Activated naive CD4-positive, alpha-beta T cell treated with anti-CD3 and anti-CD28 coated beads, Interleukin-2, amount 10 ng/mL, durations not matched to agents 7 days and 5 days (primary cell): ENCODE measurements around the gene HSD17B12.
A peak's percentile ranks its signal among the peaks of the same experiment; 100 is the strongest.
"Not testable (repeated sequence)": the region's sequence is repeated elsewhere in the genome, so short reads cannot be mapped to it uniquely, and the experiment has no call there.

ENCODE experiments used
- CTCF ChIA-PET: fragments of 350-600 bp; sonication (Branson Sonifier 250); formaldehyde crosslinking; loops from one replicate; lab custom pipeline; 2021; ENCODE audit warnings: antibody characterized with exemption; lab: Charles Lee
- DNase-seq: peaks from one replicate; pipeline ENCODE4 v3.0.0-alpha.2; 2020
- H3K27ac Mint-ChIP-seq: one replicate; pipeline ENCODE4 v1.8.0; 2021; ENCODE audit warnings: mild to moderate bottlenecking, moderate library complexity, mixed read lengths
- H3K27me3 Mint-ChIP-seq: one replicate; pipeline ENCODE4 v1.8.0; 2021; ENCODE audit warnings: mild to moderate bottlenecking, mixed read lengths
- H3K36me3 Mint-ChIP-seq: one replicate; pipeline ENCODE4 v1.8.0; 2021; ENCODE audit warnings: mixed read lengths
- H3K4me1 Mint-ChIP-seq: one replicate; pipeline ENCODE4 v1.8.0; 2021; ENCODE audit warnings: mixed read lengths
- H3K4me3 Mint-ChIP-seq: one replicate; pipeline ENCODE4 v1.8.0; 2021; ENCODE audit warnings: mild to moderate bottlenecking, moderate library complexity, mixed read lengths
- H3K9me3 Mint-ChIP-seq: one replicate; pipeline ENCODE4 v1.8.0; 2021; ENCODE audit warnings: mixed read lengths

Gene HSD17B12

GRCh38 chr11:43680521-43681400, at the start of gene HSD17B12:
TSS of gene HSD17B12 (plus strand) at chr11:43680738. CDS start at chr11:43680828, 90 bp downstream.
- Mint-ChIP-seq H3K9me3 (peaks cover 5% of the 10 kb centered on the region), H3K27me3 (peaks cover 20% of the 10 kb centered on the region), H3K4me1 (peaks cover 40% of the 10 kb centered on the region), H3K4me3 (peak within 1 kb of the TSS; percentile 86), H3K27ac (peak within 1 kb of the TSS; percentile 96), H3K36me3 (peaks cover 35% of the 10 kb centered on the region)
- CTCF ChIA-PET = interaction anchor here (1.3 kb wide), 1 partner anchor 171 kb away, joined by 3 read pairs; no protein-coding TSS in a partner anchor
- peak; percentile 100 for DNase-seq

- Mint-ChIP-seq H3K36me3 (no peaks in the 10 kb centered on the region), H3K27me3 (peaks cover 38% of the 10 kb centered on the region), H3K4me1 (no peaks in the 10 kb centered on the region), H3K27ac (no peak overlapping the region), H3K4me3 (no peak overlapping the region), H3K9me3 (no peaks in the 10 kb centered on the region)
- DNase-seq = no peak
- CTCF ChIA-PET = interaction anchor here (1.1 kb wide), 1 partner anchor 58 kb away, joined by 3 read pairs; no protein-coding TSS in a partner anchor
Observed at GRCh38 chr11:43631732-43632131, 48.8 kb upstream of the HSD17B12 start.

- H3K36me3 Mint-ChIP-seq = no peaks in the 10 kb centered on the region
- DNase-seq = no peak
- no peaks in the 10 kb centered on the region for H3K4me1 Mint-ChIP-seq
- CTCF ChIA-PET = interaction anchor here (1.1 kb wide), 1 partner anchor 58 kb away, joined by 3 read pairs; no protein-coding TSS in a partner anchor
- H3K4me3 Mint-ChIP-seq = no peak overlapping the region
- H3K9me3 Mint-ChIP-seq = no peaks in the 10 kb centered on the region
- peaks cover 41% of the 10 kb centered on the region for H3K27me3 Mint-ChIP-seq
- peak overlapping the region; percentile 12 for H3K27ac Mint-ChIP-seq
Observed at GRCh38 chr11:43632181-43632580, 48.4 kb upstream of the HSD17B12 start.

- H3K27ac Mint-ChIP-seq = no peak overlapping the region
- H3K27me3 Mint-ChIP-seq = peaks cover 38% of the 10 kb centered on the region
- no peak overlapping the region for H3K4me3 Mint-ChIP-seq
- no peaks in the 10 kb centered on the region for H3K9me3 Mint-ChIP-seq
- no peaks in the 10 kb centered on the region for H3K36me3 Mint-ChIP-seq
- H3K4me1 Mint-ChIP-seq = peaks cover 2% of the 10 kb centered on the region
- CTCF ChIA-PET = no interaction called here
- DNase-seq = no peak
Observed at GRCh38 chr11:43638717-43639116, 41.8 kb upstream of the HSD17B12 start.

- Mint-ChIP-seq H3K36me3 (peaks cover 2% of the 10 kb centered on the region), H3K4me1 (peaks cover 5% of the 10 kb centered on the region), H3K4me3 (no peak overlapping the region), H3K27ac (no peak overlapping the region), H3K27me3 (peaks cover 37% of the 10 kb centered on the region), H3K9me3 (no peaks in the 10 kb centered on the region)
- DNase-seq = no peak
- CTCF ChIA-PET = no interaction called here
Observed at GRCh38 chr11:43639224-43639623, 41.3 kb upstream of the HSD17B12 start.

- CTCF ChIA-PET = no interaction called here
Observed at GRCh38 chr11:43639920-43640319, 40.6 kb upstream of the HSD17B12 start.

GRCh38 chr11:43643898-43644620, 36.5 kb upstream of the HSD17B12 start:
- H3K4me3 Mint-ChIP-seq = peak overlapping the region; percentile 94
- no peaks in the 10 kb centered on the region for H3K9me3 Mint-ChIP-seq
- H3K27ac Mint-ChIP-seq = peak overlapping the region; percentile 65
- peak; percentile 91 for DNase-seq
- peaks cover 4% of the 10 kb centered on the region for H3K36me3 Mint-ChIP-seq
- H3K4me1 Mint-ChIP-seq = peaks cover 20% of the 10 kb centered on the region
- peaks cover 13% of the 10 kb centered on the region for H3K27me3 Mint-ChIP-seq
- CTCF ChIA-PET = no interaction called here

More at GRCh38 chr11:43639920-43640319, 40.6 kb upstream of the HSD17B12 start:
- H3K27me3 Mint-ChIP-seq = peaks cover 37% of the 10 kb centered on the region
- no peak overlapping the region for H3K27ac Mint-ChIP-seq
- no peak overlapping the region for H3K4me3 Mint-ChIP-seq
- H3K36me3 Mint-ChIP-seq = peaks cover 2% of the 10 kb centered on the region
- DNase-seq = no peak
- no peaks in the 10 kb centered on the region for H3K9me3 Mint-ChIP-seq
- H3K4me1 Mint-ChIP-seq = peaks cover 10% of the 10 kb centered on the region

- H3K27me3 Mint-ChIP-seq = peaks cover 6% of the 10 kb centered on the region
- DNase-seq = peak; percentile 20
Observed at GRCh38 chr11:43644621-43645299, 35.8 kb upstream of the HSD17B12 start.

GRCh38 chr11:43646767-43647166, 33.8 kb upstream of the HSD17B12 start:
- no peak overlapping the region for H3K27ac Mint-ChIP-seq
- CTCF ChIA-PET = no interaction called here
- peaks cover 4% of the 10 kb centered on the region for H3K36me3 Mint-ChIP-seq
- DNase-seq = no peak
- peaks cover 20% of the 10 kb centered on the region for H3K4me1 Mint-ChIP-seq
- no peaks in the 10 kb centered on the region for H3K27me3 Mint-ChIP-seq
- no peaks in the 10 kb centered on the region for H3K9me3 Mint-ChIP-seq
- no peak overlapping the region for H3K4me3 Mint-ChIP-seq

More at GRCh38 chr11:43644621-43645299, 35.8 kb upstream of the HSD17B12 start:
- CTCF ChIA-PET = no interaction called here
- H3K4me1 Mint-ChIP-seq = peaks cover 20% of the 10 kb centered on the region
- no peaks in the 10 kb centered on the region for H3K9me3 Mint-ChIP-seq
- peaks cover 4% of the 10 kb centered on the region for H3K36me3 Mint-ChIP-seq
- H3K27ac Mint-ChIP-seq = peak overlapping the region; percentile 65
- peak overlapping the region; percentile 94 for H3K4me3 Mint-ChIP-seq

GRCh38 chr11:43648888-43649287, 31.6 kb upstream of the HSD17B12 start:
- H3K4me3 Mint-ChIP-seq = no peak overlapping the region
- DNase-seq = no peak
- peaks cover 16% of the 10 kb centered on the region for H3K4me1 Mint-ChIP-seq
- H3K27ac Mint-ChIP-seq = no peak overlapping the region
- CTCF ChIA-PET = no interaction called here
- peaks cover 6% of the 10 kb centered on the region for H3K27me3 Mint-ChIP-seq
- no peaks in the 10 kb centered on the region for H3K9me3 Mint-ChIP-seq
- H3K36me3 Mint-ChIP-seq = peaks cover 4% of the 10 kb centered on the region

GRCh38 chr11:43649501-43649900, 31.0 kb upstream of the HSD17B12 start:
- CTCF ChIA-PET = no interaction called here
- Mint-ChIP-seq H3K27ac (no peak overlapping the region), H3K9me3 (no peaks in the 10 kb centered on the region), H3K27me3 (peaks cover 6% of the 10 kb centered on the region), H3K4me1 (peaks cover 13% of the 10 kb centered on the region), H3K36me3 (peaks cover 2% of the 10 kb centered on the region), H3K4me3 (no peak overlapping the region)
- DNase-seq = no peak

- no peaks in the 10 kb centered on the region for H3K9me3 Mint-ChIP-seq
- peaks cover 6% of the 10 kb centered on the region for H3K27me3 Mint-ChIP-seq
- H3K27ac Mint-ChIP-seq = no peak overlapping the region
- peaks cover 2% of the 10 kb centered on the region for H3K36me3 Mint-ChIP-seq
- CTCF ChIA-PET = no interaction called here
- no peak overlapping the region for H3K4me3 Mint-ChIP-seq
- peaks cover 9% of the 10 kb centered on the region for H3K4me1 Mint-ChIP-seq
- no peak for DNase-seq
Observed at GRCh38 chr11:43649921-43650320, 30.6 kb upstream of the HSD17B12 start.

- DNase-seq, H3K27ac Mint-ChIP-seq, H3K4me3 Mint-ChIP-seq, H3K36me3 Mint-ChIP-seq, H3K9me3 Mint-ChIP-seq, H3K4me1 Mint-ChIP-seq, CTCF ChIA-PET: not testable (repeated sequence)
- peaks cover 12% of the 10 kb centered on the region for H3K27me3 Mint-ChIP-seq
Observed at GRCh38 chr11:43663018-43663417, 17.5 kb upstream of the HSD17B12 start.

- no peak overlapping the region for H3K27ac Mint-ChIP-seq
Observed at GRCh38 chr11:43664295-43664694, 16.2 kb upstream of the HSD17B12 start.

More at GRCh38 chr11:43664295-43664694, 16.2 kb upstream of the HSD17B12 start:
- peaks cover 7% of the 10 kb centered on the region for H3K27me3 Mint-ChIP-seq
- H3K4me3 Mint-ChIP-seq = no peak overlapping the region
- CTCF ChIA-PET = no interaction called here
- no peaks in the 10 kb centered on the region for H3K9me3 Mint-ChIP-seq
- no peaks in the 10 kb centered on the region for H3K36me3 Mint-ChIP-seq
- no peak for DNase-seq
- no peaks in the 10 kb centered on the region for H3K4me1 Mint-ChIP-seq
